ENCODE measurements around the gene IL12RB2.
A peak's percentile ranks its signal among the peaks of the same experiment; 100 is the strongest.

The IL12RB2 gene

GRCh38 chr1:67429528-67430357, 122.1 kb downstream of the IL12RB2 start:
- TF ChIP-seq CTCF (IDR thresholded peaks at IDR 0.05; ENCODE audit: low read depth, low read length): no peak
- TF ChIP-seq EZH2phosphoT487 (IDR thresholded peaks at IDR 0.05; ENCODE audit: low read depth): no peak
- H3K79me2 ChIP-seq (ENCODE audit: low read length): peaks cover 67% of the 10 kb centered on the region
- H3K27me3 ChIP-seq (ENCODE audit: low read depth, low read length): no peaks in the 10 kb centered on the region
- peaks cover 46% of the 10 kb centered on the region for H4K20me1 ChIP-seq (ENCODE audit: insufficient read depth, low read length)
- H3K27ac ChIP-seq (ENCODE audit: low read length): peak overlapping the region; percentile 53
- peaks cover 36% of the 10 kb centered on the region for H3K36me3 ChIP-seq (replicated peaks; ENCODE audit: low read depth, low read length)
- peak overlapping the region; percentile 92 for H3K9ac ChIP-seq (ENCODE audit: low read length)
- no peaks in the 10 kb centered on the region for H3K9me3 ChIP-seq (ENCODE audit: insufficient read depth, low read length)
- H3K4me3 ChIP-seq (ENCODE audit: low read length): peak overlapping the region; percentile 95
- no peak overlapping the region for H2AFZ ChIP-seq (ENCODE audit: low read depth, low read length)
- H3K4me2 ChIP-seq (ENCODE audit: low read length): peak overlapping the region; percentile 74
- H3K4me1 ChIP-seq (ENCODE audit: low read length): peaks cover 43% of the 10 kb centered on the region

GRCh38 chr1:67430358-67431155, 122.9 kb downstream of the IL12RB2 start, which contains the start of gene SERBP1:
Gene SERBP1, minus strand, starts transcription at chr1:67430402. Its CDS starts 102 bp downstream, at chr1:67430300.
- H3K4me1 ChIP-seq (ENCODE audit: low read length): peaks cover 43% of the 10 kb centered on the region
- peak within 1 kb of the TSS; percentile 96 for H3K9ac ChIP-seq (ENCODE audit: low read length)
- H4K20me1 ChIP-seq (ENCODE audit: insufficient read depth, low read length): peaks cover 40% of the 10 kb centered on the region
- H3K36me3 ChIP-seq (replicated peaks; ENCODE audit: low read depth, low read length): peaks cover 31% of the 10 kb centered on the region
- TF ChIP-seq CTCF (IDR thresholded peaks at IDR 0.05; ENCODE audit: low read depth, low read length) (no peak), EZH2phosphoT487 (IDR thresholded peaks at IDR 0.05; ENCODE audit: low read depth) (no peak)
- H3K4me2 ChIP-seq (ENCODE audit: low read length): peak within 1 kb of the TSS; percentile 92
- H3K27ac ChIP-seq (ENCODE audit: low read length): peak within 1 kb of the TSS; percentile 98
- H3K79me2 ChIP-seq (ENCODE audit: low read length): peaks cover 58% of the 10 kb centered on the region
- no peaks in the 10 kb centered on the region for H3K27me3 ChIP-seq (ENCODE audit: low read depth, low read length)
- H3K4me3 ChIP-seq (ENCODE audit: low read length): peak within 1 kb of the TSS; percentile 95
- H3K9me3 ChIP-seq (ENCODE audit: insufficient read depth, low read length): no peaks in the 10 kb centered on the region
- peak within 1 kb of the TSS; percentile 93 for H2AFZ ChIP-seq (ENCODE audit: low read depth, low read length)

GRCh38 chr1:67431156-67431765, 123.6 kb downstream of the IL12RB2 start:
- TF ChIP-seq CTCF (IDR thresholded peaks at IDR 0.05; ENCODE audit: low read depth, low read length) (no peak), EZH2phosphoT487 (IDR thresholded peaks at IDR 0.05; ENCODE audit: low read depth) (no peak)
- peak overlapping the region; percentile 92 for H3K4me2 ChIP-seq (ENCODE audit: low read length)
- H3K4me3 ChIP-seq (ENCODE audit: low read length): peak overlapping the region; percentile 95
- H2AFZ ChIP-seq (ENCODE audit: low read depth, low read length): peak overlapping the region; percentile 93
- peaks cover 28% of the 10 kb centered on the region for H3K36me3 ChIP-seq (replicated peaks; ENCODE audit: low read depth, low read length)
- H3K27me3 ChIP-seq (ENCODE audit: low read depth, low read length): no peaks in the 10 kb centered on the region
- peaks cover 51% of the 10 kb centered on the region for H3K79me2 ChIP-seq (ENCODE audit: low read length)
- no peaks in the 10 kb centered on the region for H3K9me3 ChIP-seq (ENCODE audit: insufficient read depth, low read length)
- peaks cover 43% of the 10 kb centered on the region for H3K4me1 ChIP-seq (ENCODE audit: low read length)
- peak overlapping the region; percentile 96 for H3K9ac ChIP-seq (ENCODE audit: low read length)
- peak overlapping the region; percentile 98 for H3K27ac ChIP-seq (ENCODE audit: low read length)
- peaks cover 33% of the 10 kb centered on the region for H4K20me1 ChIP-seq (ENCODE audit: insufficient read depth, low read length)
